Stimulated activated CD4-positive, alpha-beta T cell treated with anti-CD3 and anti-CD28 coated beads, Interleukin-15, amount 100 ng/mL, for 24 hours (primary cell): ENCODE results near the gene BOK.
"Not testable (repeated sequence)": the region's sequence is repeated elsewhere in the genome, so short reads cannot be mapped to it uniquely, and the experiment has no call there.

ENCODE experiments used
- DNase-seq: peaks from one replicate; pipeline ENCODE4 v3.0.0-alpha.2; 2020

BOK gene

DNA sequence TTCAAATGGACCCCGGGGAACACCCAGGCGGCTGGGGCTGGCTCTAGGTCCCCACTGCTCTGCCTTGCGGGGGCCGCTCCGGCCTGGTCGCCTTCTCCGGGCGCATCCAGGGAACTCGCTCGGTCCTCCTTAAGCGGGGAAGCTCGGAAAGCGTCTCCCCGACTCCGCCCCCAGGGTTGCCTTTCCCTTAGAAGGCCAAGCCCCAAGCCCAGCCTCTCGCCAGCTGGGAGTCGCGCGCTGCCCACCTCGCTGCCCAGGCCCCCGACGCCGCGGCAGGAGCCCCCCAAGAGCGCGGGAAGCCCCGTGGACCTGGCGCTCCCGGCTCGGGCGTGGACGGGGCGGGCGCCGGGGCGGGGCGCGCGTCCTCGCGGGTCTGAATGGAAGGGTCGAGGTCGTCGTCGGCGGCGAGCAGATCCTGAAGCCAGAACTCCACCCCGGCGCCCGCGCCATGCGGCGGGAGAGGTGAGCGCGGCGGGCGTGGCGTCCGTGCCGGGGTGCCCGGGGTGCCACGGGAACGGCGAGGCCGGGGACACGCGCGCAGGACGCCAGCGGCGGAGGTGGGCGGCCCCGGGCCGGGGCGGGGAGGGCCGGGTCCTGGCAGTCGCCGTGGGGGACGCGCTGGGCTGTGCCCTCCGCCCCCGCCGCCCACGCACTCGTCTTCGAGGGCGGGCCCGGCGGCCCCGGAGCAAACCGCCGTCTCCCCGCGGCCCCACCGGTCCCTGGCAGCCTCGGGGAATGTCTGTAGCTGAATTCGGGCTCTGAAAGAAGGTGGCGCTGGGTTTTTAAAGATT, at the start of gene BOK:
Gene BOK, plus strand, starts transcription at position 214 of the 791 bp plus-strand sequence. CDS start 739 bp downstream, outside the sequence.
- peak; percentile 25 for DNase-seq

- no peak for DNase-seq
Observed at GRCh38 chr2:241509155-241509784, 49.3 kb upstream of the BOK start.

DNA sequence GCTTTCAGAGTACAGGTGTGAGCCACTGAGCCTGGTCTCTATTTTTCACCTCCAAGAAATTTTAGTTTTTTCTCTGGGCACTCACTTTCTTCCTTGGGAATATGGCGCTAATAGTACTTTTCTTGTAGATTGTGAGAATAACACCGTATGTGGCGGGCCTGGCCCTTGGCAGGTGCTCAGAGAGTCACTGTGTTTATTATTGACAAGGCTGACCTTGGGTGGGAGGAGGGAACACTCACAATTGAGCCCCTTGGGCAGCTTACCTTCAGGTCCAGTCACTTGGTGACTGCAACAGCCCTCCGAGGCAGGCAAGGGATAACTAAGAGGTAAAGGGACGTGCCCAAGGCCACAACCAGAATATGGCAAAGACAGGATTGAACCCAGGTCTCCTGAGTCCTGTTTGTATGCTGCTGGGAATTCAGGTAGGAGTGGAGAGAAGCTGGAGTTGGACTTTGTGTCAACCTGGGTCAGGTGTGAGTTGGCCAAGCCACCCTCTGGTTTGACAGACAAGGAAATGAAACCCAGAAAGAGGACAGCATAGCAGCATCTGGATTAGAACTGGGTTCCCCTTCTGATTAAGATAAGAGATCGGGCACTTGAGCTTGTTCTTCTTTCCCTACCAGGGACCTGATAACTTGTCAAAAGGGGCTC, 47.3 kb upstream of the BOK start:
- no peak for DNase-seq

DNA sequence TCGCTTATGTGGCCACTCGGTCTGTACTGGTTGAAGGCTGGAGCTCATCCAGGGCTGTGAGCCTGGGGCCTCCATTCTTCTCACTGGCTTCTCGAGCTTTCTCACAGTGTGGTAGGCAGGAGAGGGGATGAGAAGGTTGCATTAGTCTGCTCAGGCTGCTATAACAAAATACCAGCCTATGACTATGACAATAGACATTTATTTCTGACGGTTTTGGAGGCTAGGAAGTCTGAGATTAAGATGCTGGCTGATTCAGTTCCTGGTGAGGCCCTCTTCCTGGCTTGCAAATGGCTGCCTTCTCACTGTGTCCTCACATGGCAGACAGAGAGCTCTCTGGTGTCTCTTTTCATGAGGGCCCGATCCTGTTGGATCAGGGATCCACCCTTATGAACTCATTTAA, 44.0 kb upstream of the BOK start:
- no peak for DNase-seq

GRCh38 chr2:241514986-241515737, 43.4 kb upstream of the BOK start:
- no peak for DNase-seq

GRCh38 chr2:241516520-241516965, 42.0 kb upstream of the BOK start:
- DNase-seq = no peak

GRCh38 chr2:241517297-241517696, 41.2 kb upstream of the BOK start:
- no peak for DNase-seq

GRCh38 chr2:241519669-241520068, 38.9 kb upstream of the BOK start:
- DNase-seq = no peak

- no peak for DNase-seq
Observed at GRCh38 chr2:241522477-241522876, 36.1 kb upstream of the BOK start.

- not testable (repeated sequence) for DNase-seq
Observed at GRCh38 chr2:241525818-241526780, 32.4 kb upstream of the BOK start.

DNA sequence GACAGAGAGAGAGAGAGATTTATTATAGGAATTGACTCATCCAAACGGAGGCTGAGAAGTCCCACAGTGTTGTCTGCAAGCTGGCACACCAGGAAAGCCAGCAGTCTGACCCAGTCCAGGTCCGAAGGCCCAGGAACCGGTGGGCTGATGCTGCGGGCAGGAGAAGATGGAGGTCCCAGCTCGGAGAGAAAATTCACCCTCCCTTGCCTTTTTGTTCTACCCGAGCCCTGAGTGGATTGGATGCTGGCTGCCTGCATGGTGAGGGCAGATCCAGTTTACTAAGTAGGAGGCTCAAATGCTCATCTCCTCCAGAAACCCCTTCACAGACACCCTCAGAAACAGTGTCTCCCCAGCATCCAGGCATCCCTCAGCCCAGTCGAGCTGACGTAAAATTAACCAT, 28.0 kb upstream of the BOK start:
- no peak for DNase-seq

GRCh38 chr2:241531161-241531722, 27.3 kb upstream of the BOK start:
- no peak for DNase-seq

- DNase-seq = no peak
Observed at GRCh38 chr2:241532168-241532567, 26.4 kb upstream of the BOK start.

DNA sequence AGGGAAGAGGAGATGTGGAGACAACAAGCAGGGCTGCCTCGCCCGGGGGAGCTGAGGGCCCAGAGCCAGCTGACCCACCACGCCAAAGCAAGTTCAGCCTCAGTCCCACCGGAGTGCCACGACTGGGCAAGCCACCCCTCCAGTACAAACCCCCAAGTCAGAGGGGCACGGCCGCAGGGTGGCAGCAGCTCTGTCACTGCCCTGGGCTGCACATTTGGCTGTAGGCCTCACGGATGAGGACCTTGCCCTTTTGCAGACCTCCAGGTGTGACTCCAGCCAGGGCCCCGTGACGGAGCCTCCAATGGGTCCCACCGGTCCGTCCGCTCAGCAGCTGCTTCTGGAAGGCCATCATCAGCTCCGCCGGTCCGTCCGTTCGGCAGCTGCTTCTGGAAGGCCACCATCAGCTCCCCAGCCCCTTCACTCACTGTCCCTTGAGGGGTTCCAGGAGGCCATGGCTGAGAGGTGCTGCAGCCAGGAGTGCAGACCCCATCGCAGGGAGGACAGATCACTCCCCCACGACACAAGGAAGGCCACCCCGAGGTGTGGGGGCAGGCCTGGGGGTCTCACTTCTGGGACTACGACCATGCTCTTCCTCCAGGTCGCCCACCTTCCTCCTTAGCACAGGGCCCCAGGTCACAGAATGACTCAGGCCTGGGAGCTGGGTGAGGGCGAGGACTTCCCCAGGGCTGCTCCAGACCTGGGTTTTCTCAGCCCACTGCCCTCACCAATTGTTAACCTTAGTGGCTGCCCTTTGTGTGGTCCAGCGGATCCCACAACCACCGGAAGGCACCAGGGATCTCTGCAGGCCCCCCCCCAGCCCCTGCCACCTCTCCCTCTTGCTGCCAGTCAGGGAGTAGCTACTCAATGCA, 25.6 kb upstream of the BOK start:
- no peak for DNase-seq

GRCh38 chr2:241534293-241534692, 24.3 kb upstream of the BOK start:
- DNase-seq = no peak

DNA sequence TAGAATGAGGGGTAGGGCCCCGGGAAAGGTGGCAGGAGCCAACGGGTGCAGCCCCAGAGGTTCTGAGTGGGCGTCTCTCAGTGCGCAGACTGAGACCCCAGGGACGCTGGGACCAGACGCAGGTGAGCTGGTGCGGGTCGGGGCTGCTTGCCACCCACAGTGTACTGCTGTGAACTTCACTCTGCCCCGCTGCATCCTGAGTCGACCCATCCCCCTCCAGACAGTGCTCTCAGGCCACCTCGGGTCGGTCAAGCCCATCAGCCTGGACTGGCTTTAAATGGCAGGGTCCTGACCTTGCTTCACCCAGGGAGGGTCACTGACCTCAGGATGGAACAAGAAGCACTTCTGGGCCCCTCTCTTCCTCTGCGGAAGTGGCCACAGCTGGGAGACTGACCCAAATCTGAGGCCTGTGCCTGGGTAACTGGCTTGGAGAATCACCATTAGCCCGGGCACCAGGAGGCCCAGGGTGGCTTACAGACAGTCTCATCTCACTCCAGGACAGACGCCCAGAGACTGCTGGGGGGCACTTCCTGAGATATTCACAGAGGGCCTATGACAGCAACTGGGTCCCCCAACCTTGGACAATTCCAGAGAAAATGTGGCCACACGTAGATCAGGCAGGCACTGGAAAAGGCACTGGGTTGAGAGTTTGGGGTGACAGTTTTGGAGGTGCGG, 23.7 kb upstream of the BOK start:
- DNase-seq = no peak

- no peak for DNase-seq
Observed at GRCh38 chr2:241535871-241536655, 22.5 kb upstream of the BOK start.

DNA sequence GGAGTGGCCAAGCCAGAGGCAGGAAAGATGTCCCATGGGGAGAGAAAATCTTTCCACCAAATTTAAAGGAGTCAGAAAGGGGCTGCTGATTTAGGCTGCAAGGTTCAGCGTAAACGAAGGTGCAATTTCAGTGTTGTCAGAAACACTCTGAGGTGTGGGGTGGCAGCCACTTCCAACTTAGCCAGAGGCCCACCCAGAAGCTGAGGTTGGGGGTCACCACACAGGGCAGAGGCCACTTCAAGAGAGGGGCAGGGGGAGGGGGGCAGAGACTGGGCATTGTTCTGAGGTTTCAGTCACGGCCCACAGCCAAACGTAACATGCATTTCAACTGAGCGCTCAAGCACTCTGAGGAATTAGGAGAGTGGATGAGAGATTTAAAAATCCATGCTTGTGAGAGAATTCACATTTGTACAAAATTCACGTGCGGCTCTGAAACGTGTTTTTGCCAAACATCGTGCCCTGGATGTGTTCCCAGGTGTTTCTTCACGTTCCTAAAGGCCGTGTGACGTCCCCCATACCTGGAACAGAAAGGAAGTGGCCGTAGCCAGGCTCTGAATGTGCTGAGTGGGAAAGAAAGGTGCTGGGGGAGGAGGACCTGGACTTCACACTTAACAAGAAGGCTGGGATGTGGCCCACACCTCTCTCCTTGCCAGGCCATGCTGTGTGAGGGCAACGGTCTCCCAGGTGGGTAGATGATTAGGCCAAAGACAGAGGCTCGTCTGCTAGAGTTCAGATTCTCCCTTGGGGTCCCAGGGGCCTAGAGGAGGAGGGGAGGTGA, 19.5 kb upstream of the BOK start:
- no peak for DNase-seq
